ENCODE data around the gene RPS25.

RPS25 gene

GRCh38 chr11:118980191-118980881, 37.8 kb downstream of the RPS25 start:
- H3F3A ChIP-seq (ENCODE audit: control insufficient read depth, insufficient read depth) = no peaks in the 10 kb centered on the region
- H4K20me1 ChIP-seq (ENCODE audit: control insufficient read depth, insufficient read depth, low read depth, low read length) = no peaks in the 10 kb centered on the region
- H3K4me1 ChIP-seq (ENCODE audit: control insufficient read depth, low read length) = no peaks in the 10 kb centered on the region
- H3K4me3 ChIP-seq (ENCODE audit: low read length) = no peak overlapping the region
- no peak overlapping the region for H3K4me2 ChIP-seq (ENCODE audit: low read length)
- no peaks in the 10 kb centered on the region for H3K9me2 ChIP-seq (replicated peaks; ENCODE audit: control insufficient read depth, low read length)
- H3K36me3 ChIP-seq (ENCODE audit: control insufficient read depth, low read length) = no peaks in the 10 kb centered on the region
- TF ChIP-seq CTCF (IDR thresholded peaks at IDR 0.05; ENCODE audit: low read depth, low read length, poor library complexity, severe bottlenecking) = no peak
- no peak for TF ChIP-seq EZH2phosphoT487 (IDR thresholded peaks at IDR 0.05; ENCODE audit: borderline replicate concordance, low read length)
- H3K27me3 ChIP-seq (ENCODE audit: control insufficient read depth, low read length) = peaks cover 6% of the 10 kb centered on the region
- H3K79me2 ChIP-seq (ENCODE audit: control insufficient read depth, low read length) = no peaks in the 10 kb centered on the region
- H3K9me3 ChIP-seq (ENCODE audit: control insufficient read depth, insufficient read depth, low read length) = no peaks in the 10 kb centered on the region
- H3K27ac ChIP-seq (ENCODE audit: low read depth, low read length) = no peak overlapping the region

GRCh38 chr11:118979434-118979833, 38.7 kb downstream of the RPS25 start:
- peaks cover 12% of the 10 kb centered on the region for H3K27me3 ChIP-seq (ENCODE audit: control insufficient read depth, low read length)
- no peaks in the 10 kb centered on the region for H3K9me3 ChIP-seq (ENCODE audit: control insufficient read depth, insufficient read depth, low read length)
- no peak overlapping the region for H3K27ac ChIP-seq (ENCODE audit: low read depth, low read length)
- no peaks in the 10 kb centered on the region for H3F3A ChIP-seq (ENCODE audit: control insufficient read depth, insufficient read depth)
- no peaks in the 10 kb centered on the region for H3K79me2 ChIP-seq (ENCODE audit: control insufficient read depth, low read length)
- H3K4me2 ChIP-seq (ENCODE audit: low read length) = no peak overlapping the region
- no peaks in the 10 kb centered on the region for H4K20me1 ChIP-seq (ENCODE audit: control insufficient read depth, insufficient read depth, low read depth, low read length)
- H3K4me3 ChIP-seq (ENCODE audit: low read length) = no peak overlapping the region
- no peaks in the 10 kb centered on the region for H3K4me1 ChIP-seq (ENCODE audit: control insufficient read depth, low read length)
- no peak for TF ChIP-seq CTCF (IDR thresholded peaks at IDR 0.05; ENCODE audit: low read depth, low read length, poor library complexity, severe bottlenecking)
- TF ChIP-seq EZH2phosphoT487 (IDR thresholded peaks at IDR 0.05; ENCODE audit: borderline replicate concordance, low read length) = no peak
- H3K36me3 ChIP-seq (ENCODE audit: control insufficient read depth, low read length) = no peaks in the 10 kb centered on the region
- no peaks in the 10 kb centered on the region for H3K9me2 ChIP-seq (replicated peaks; ENCODE audit: control insufficient read depth, low read length)

- Histone ChIP-seq H3K27ac (ENCODE audit: low read depth, low read length) (no peak overlapping the region), H3K4me1 (ENCODE audit: control insufficient read depth, low read length) (no peaks in the 10 kb centered on the region), H3K4me2 (ENCODE audit: low read length) (no peak overlapping the region), H3K4me3 (ENCODE audit: low read length) (no peak overlapping the region), H3K27me3 (ENCODE audit: control insufficient read depth, low read length) (peaks cover 18% of the 10 kb centered on the region), H3K36me3 (ENCODE audit: control insufficient read depth, low read length) (no peaks in the 10 kb centered on the region), H3F3A (ENCODE audit: control insufficient read depth, insufficient read depth) (no peaks in the 10 kb centered on the region; the same call in 1 of the 2 replicates), H3K79me2 (ENCODE audit: control insufficient read depth, low read length) (no peaks in the 10 kb centered on the region), H3K9me2 (replicated peaks; ENCODE audit: control insufficient read depth, low read length) (no peaks in the 10 kb centered on the region), H3K9me3 (ENCODE audit: control insufficient read depth, insufficient read depth, low read length) (no peaks in the 10 kb centered on the region), H4K20me1 (ENCODE audit: control insufficient read depth, insufficient read depth, low read depth, low read length) (no peaks in the 10 kb centered on the region)
- TF ChIP-seq EZH2phosphoT487 (IDR thresholded peaks at IDR 0.05; ENCODE audit: borderline replicate concordance, low read length) (no peak), CTCF (IDR thresholded peaks at IDR 0.05; ENCODE audit: low read depth, low read length, poor library complexity, severe bottlenecking) (no peak)
These were observed 42.1 kb downstream of the RPS25 start for GRCh38 chr11:118975771-118976709.

All from DOHH2 (cell line).